Pons (tissue), 1 donor: ENCODE results near the gene ZNF32.
A peak's percentile ranks its signal among the peaks of the same experiment; 100 is the strongest.

ENCODE experiments used
- DNase-seq: peaks from one replicate; pipeline ENCODE4 v3.0.0-alpha.2; 2016; ENCODE audit warnings: low spot score

ZNF32 gene

DNA sequence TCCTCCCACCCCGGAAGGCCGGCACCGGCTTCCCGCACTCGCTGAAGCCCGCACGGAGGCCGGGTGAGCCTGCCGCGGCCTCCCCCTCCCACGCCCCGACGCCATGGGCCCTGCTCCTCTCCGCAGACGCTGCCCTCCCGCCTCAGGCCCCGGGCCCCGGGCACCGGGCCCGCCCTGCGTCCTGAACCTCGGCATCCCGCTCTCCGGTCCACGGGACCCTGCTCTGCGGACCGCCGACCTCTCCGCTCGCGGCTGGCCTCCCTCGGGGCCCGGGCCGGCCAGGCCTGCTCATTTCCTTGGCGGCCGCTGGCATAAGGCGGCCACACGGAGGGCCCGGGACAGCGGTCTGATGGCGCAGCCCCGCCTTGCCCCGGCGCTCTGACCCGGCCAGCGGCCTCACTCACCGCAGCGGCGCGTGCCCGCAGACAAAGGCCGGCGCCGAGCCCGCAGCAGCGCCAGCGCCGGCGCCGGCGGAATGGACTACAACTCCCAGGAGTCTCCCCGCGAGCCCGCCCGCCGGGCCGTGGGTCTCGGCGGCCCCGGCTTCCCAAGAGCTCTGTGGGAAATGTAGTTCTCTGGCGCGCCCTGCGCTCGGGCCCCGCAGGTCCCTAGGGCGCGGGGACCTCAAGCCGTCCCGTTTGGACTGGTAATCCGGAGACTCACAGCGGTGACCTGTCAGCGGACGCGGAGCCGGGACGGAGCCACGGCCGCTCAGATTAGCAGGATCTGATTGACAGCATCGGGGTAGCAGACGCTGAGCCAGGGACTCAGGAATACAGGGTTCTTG, at the start of gene ZNF32:
ZNF32 (minus strand) TSS at position 484 of the 787 bp plus-strand sequence. CDS start 2,748 bp downstream, outside the sequence.
- DNase-seq: peak; percentile 87

- no peak for DNase-seq
Measured at GRCh38 chr10:43698156-43698555, 49.5 kb upstream of the ZNF32 start.

DNA sequence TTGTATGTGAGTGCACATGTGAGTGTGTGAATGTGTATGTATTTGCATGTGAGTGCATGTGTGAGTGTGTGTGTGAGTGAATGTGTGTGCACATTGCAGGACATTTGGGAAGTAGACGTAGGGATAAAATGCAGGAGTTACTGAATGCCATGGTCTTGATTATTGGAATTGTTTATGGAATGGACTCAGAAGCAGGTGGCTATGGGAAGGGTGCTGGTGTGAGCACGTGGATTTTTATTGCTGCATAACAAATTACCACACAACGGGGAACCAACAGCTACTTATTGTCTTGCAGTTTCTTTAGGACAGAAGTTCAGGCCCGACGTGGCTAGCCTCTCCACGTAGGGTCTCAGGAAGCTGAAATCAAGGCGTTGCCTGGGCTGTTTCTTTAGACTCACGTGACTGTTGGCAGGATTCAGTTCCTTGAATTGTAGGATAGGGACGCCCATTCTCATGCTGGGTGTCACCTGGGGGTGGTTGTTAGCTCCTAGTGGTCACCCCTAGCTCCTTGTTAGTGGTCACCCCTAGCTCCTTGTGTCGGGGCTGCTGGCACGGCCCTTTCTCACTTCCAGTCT, 48.3 kb upstream of the ZNF32 start:
- DNase-seq: no peak

- DNase-seq: no peak
Measured at GRCh38 chr10:43695730-43696129, 47.0 kb upstream of the ZNF32 start.

DNA sequence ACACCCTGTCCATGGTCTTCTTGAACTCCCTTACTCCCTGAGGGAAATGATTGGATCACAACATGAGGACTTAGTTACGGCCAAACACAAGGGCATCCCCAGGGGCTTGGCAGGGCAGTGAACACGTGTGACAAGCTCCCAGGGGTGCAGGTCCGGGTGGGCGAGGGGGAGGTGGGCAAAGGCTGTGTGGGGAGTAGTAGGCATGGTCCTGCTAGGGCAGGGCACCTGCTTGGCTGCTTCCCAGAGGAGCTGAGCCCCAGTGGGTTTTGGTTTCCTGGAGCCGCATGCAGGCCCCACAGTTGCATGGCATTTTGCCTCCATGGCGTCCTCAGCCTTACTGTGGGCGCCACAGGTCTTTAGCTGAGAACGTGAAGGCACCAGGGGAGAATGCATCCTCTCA, 46.6 kb upstream of the ZNF32 start:
- no peak for DNase-seq

DNA sequence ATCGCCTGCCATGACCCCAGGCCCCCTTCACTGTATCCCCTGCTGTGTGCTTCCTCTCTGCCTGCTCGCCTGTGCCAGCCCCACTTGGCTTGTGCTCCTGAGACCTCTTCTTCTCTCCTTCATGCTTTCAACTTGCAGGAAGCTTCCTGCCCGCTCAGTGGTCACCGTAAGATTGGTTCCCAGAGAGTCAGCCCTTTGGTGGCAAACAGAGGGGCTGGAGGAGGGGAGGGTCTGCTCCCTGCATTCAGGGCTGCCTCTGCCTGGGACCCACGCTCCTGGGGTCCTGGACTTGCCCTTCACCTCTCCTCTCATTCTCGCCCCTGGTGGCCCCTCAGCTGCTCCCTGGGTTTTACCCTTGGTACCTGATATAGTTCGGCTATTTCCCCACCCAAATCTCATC, 45.8 kb upstream of the ZNF32 start:
- DNase-seq: no peak

DNA sequence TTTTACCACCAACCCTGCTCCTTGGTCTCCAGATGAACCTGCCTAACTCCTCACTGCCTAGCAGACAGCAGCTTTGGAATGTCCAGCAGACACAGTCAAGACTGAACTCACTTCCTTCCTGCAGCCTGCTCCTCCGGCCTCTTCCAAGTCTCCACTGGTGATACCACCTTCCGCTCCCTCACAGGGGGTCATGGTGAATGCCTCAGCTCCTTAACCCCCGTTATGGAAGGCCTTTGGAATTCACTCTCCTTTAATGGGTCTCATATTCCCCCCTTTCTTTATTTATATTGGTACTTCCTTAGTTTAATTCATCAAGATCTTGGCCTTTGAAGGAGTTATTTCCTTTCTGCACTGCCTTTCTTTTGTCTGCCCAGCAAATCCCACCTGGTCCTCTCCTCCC, 44.9 kb upstream of the ZNF32 start:
- no peak for DNase-seq

DNA sequence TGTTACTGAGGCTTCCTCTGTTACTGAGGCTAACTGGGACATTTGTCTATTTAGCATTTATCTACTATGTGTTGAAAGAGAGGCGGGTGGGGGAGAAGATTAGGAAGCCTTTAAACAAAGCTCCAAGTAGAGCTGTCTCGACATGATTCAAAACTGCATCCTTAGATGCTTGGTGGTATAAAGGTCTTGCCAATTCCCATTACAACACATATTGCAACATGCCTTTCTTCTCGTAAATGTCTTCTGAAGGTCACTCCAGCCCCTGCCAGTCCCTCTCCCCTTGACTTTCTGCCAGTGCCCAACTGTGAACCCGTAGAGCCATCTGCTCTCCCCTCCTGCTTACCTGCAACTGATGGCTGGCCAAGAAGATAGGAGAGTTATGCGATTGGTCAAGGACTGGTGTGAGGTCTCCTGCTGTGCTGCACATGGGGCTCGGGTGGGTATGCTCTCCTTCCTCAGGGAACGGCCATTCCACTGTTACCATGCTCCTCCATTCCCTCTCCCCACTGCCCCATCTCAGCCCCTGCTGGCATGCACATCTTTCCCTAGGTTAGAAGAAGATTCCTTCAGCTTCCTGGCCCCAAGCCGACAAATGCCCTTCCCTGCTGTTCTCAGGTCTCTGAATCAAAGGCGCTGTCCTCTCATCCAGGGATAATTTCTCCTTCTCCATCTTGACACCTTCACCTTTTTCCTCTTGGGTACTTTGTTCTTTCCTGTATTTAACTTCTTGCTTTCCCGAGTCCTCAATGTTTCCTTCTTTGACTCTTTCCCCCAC, 43.6 kb upstream of the ZNF32 start:
- no peak for DNase-seq

DNA sequence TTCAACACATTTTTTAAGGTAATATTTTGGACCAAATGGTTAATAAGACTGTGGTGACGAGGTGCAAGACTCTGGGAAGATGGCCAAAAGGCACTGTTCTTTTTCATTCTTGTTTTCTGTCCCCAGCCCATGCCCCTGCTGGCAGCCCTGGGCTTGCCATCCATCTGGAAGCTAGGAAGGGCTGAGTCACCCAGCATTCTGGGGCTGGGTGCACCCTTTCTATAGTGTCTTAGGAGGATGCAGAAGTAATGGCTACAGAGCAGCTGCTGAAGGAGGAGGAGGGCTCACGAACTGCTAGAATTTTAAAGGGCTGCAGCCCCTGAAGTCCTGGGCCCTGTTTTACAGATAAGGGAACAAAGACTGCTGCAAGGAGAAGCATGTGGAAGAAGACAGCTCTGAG, 42.8 kb upstream of the ZNF32 start:
- DNase-seq: no peak

DNA sequence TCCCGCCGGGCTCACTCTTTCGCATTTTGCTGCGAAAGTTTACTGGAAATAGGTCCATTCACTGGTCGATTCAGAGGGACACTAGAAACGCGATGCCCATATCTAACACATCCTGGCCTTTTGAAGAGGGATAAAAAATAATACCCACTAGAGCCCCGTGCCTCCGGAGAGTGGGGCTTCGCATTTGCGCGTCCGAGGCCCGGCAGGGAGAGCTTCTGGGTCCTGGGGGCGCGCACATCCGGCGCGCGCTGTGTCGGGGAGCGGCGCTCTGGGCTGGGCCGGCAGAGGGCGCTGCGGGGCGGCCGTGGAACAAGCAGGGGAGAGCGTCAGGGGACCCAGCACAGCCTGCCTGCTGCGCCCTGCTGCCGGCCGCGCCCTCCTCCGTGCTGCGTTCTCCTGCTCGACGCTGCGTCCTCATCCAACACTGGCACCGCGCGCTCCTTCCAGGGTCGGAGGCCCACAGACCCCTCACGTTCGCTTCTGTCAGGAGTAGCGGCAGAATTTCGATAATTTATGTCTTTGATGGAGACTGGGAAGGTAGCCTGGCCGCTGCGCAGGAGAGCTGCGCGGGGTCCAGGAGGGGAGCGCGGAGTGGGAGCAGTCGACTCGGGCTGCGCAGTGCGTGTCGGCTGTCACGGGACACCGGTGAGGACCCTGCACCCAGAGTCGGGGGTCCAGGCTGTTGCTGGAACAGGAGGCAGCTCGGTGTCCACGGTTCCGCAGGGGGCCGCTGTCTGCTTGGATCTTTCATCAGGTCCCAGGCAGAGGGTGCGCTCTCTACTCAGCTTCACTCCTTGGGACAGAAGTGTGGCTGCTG, 41.5 kb upstream of the ZNF32 start:
- peak; percentile 56 for DNase-seq

- DNase-seq: no peak
Measured at GRCh38 chr10:43689618-43689954, 40.9 kb upstream of the ZNF32 start.

- DNase-seq: no peak
Measured at GRCh38 chr10:43689007-43689491, 40.4 kb upstream of the ZNF32 start.

- no peak for DNase-seq
Measured at GRCh38 chr10:43688348-43688892, 39.7 kb upstream of the ZNF32 start.

DNA sequence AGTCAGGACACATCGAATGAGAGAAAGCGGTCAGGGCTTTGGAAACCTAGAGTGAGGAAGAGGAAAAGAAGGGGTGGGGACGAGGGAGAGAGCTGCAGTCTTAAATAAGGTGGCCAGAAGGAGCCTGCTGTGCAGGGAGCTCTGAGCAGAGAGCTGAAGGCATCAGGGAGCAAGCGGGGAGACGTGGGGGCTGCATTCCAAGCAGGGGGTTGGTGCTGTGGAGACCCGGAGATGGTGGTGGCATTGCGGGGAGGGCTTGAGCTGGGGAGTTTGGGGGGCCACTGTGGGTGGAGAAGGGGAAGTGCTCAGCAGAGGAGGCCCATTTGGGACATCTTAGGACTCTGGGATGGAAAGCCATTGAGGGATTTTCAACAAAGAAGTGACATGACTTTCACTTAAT, 38.7 kb upstream of the ZNF32 start:
- no peak for DNase-seq

DNA sequence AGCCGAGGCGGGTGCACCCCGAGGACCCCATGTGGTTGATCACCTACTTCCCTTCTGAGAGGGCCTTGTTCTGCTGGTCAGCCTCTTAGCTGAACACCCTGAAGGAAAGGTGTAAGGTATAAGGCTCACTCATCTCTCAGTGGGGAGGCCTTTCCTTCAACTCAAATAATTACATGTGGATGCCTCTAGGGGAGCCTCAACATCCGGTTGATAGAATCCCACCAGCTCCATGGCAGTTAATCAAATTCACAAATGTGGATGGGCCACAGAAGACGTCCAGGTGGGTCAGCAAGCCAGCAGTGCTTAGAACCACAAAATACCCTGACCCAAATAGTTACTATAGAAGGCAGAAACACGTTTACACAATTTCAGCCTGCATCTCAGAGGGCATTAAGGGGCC, 37.7 kb upstream of the ZNF32 start:
- DNase-seq: no peak

GRCh38 chr10:43685744-43686143, 37.1 kb upstream of the ZNF32 start:
- DNase-seq: no peak

DNA sequence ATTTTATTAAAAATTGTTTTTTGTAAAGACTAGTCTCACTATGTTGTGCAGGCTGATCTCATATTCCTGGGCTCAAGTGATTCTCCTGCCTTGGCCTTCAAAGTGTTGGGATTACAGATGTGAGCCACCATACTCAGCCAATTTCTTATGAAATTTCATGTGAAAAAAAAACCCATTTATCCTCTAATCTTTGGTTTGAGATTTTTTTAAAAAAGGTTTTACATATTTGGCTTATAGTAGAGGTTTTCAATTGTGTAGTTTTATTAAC, 35.5 kb upstream of the ZNF32 start:
- DNase-seq: no peak

GRCh38 chr10:43683451-43684291, 35.0 kb upstream of the ZNF32 start:
- no peak for DNase-seq

DNA sequence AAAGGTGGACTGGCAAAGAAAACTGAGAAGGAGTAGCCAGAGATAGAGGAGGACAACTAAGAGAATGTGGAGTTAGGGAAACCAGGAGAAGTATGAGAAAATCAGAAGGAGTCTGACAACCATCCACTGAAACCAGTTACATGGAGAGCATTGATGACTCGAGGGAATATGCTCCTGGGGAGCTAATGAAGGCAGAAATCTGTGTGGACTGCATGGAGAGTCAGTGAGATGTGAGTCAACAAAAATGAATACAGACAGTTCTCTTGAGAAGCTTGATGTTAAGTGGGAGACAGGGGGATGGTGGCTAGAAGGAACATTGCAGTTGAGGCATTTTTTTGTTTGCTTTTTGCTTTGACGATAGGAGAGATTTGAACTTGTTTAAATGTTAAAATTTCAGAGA, 34.3 kb upstream of the ZNF32 start:
- DNase-seq: no peak

- DNase-seq: no peak
Measured at GRCh38 chr10:43681721-43682120, 33.0 kb upstream of the ZNF32 start.

GRCh38 chr10:43681220-43681619, 32.5 kb upstream of the ZNF32 start:
- DNase-seq: no peak
